K562 (cell line): ENCODE results near the gene DCAKD. TPM values are rescaled to one million over a fixed set of nuclear protein-coding genes. Genes with fewer than 3 reads are reported as not detected.

Experiments
- ATF1 ChIP-seq, 2 experiments: fragments of 450-650 bp in 1 of 2; IDR thresholded peaks; 2 replicates each; pipeline ENCODE4 v1.6.1; 2016; ENCODE audit warnings: missing compliant biosample characterization in 1 of 2, missing genetic modification characterization in 1 of 2
- CTCF ChIP-seq, 3 experiments: IDR thresholded peaks in 2 of 3; conservative IDR thresholded peaks in 1 of 3; 2 replicates each; pipeline ENCODE4 v1.5.1; 2011 to 2012; ENCODE audit warnings: low read length in 3 of 3, mild to moderate bottlenecking in 3 of 3, control low read depth in 2 of 3, improper control_type of control experiment in 1 of 3, inconsistent platforms in 1 of 3, low read depth in 1 of 3, mixed read lengths in 1 of 3, moderate library complexity in 1 of 3; ENCODE audit not compliant: insufficient read depth in 2 of 3
- GATA2 ChIP-seq: sonication (generic); formaldehyde crosslinking; IDR thresholded peaks from 2 replicates; pipeline ENCODE4 v1.4.0; 2020; ENCODE audit warnings: mild to moderate bottlenecking, missing genetic modification reagents
- HMGN3 ChIP-seq: IDR thresholded peaks from 2 replicates; pipeline ENCODE4 v1.6.1; 2011; ENCODE audit warnings: borderline replicate concordance, low read depth, mild to moderate bottlenecking, mixed read lengths, low read length; ENCODE audit not compliant: insufficient read length; ENCODE audit errors: extremely low read depth
- HMGXB4 ChIP-seq: sonication (generic); formaldehyde crosslinking; IDR thresholded peaks from 2 replicates; pipeline ENCODE4 v1.8.1; 2023; ENCODE audit warnings: mild to moderate bottlenecking, missing genetic modification reagents
- IRF2 ChIP-seq: sonication (generic); formaldehyde crosslinking; IDR thresholded peaks from 2 replicates; pipeline ENCODE4 v1.8.1; 2022; ENCODE audit warnings: mild to moderate bottlenecking, missing genetic modification reagents
- KLF16 ChIP-seq: IDR thresholded peaks from 2 replicates; pipeline ENCODE4 v1.6.1; 2016; ENCODE audit warnings: antibody characterized with exemption
- NFIC ChIP-seq: fragments of 450-650 bp; IDR thresholded peaks from 2 replicates; pipeline ENCODE4 v1.6.1; 2017; ENCODE audit warnings: mild to moderate bottlenecking, inconsistent platforms
- POLR2G ChIP-seq: fragments of 200-400 bp; formaldehyde crosslinking; IDR thresholded peaks from 2 replicates; pipeline ENCODE4 v1.6.1; 2017; ENCODE audit warnings: low read depth, mild to moderate bottlenecking, antibody characterized with exemption, low read length, moderate library complexity
- RREB1 ChIP-seq: fragments of 250-450 bp; sonication (Bioruptor Pico); IDR thresholded peaks from 2 replicates; pipeline ENCODE4 v1.4.0; 2020
- SMC3 ChIP-seq: conservative IDR thresholded peaks from 2 replicates; pipeline ENCODE4 v1.6.1; 2011; ENCODE audit warnings: low read depth, low read length, improper control_type of control experiment; ENCODE audit not compliant: insufficient read depth
- TBP ChIP-seq: optimal IDR thresholded peaks from 2 replicates; pipeline ENCODE3; 2011; ENCODE audit warnings: low read depth, low read length, improper control_type of control experiment
- ZBTB11 ChIP-seq, 3 experiments: fragments of 200-800 bp in 1 of 3; fragments of 250-450 bp in 1 of 3; fragments of 450-650 bp in 1 of 3; sonication (Bioruptor Pico) in 1 of 3; sonication (Bioruptor generic) in 1 of 3; formaldehyde crosslinking in 1 of 3; IDR thresholded peaks; 2 replicates each; pipeline versions ENCODE4 v1.6.1 to v1.8.0; 2016 to 2022; ENCODE audit warnings: mild to moderate bottlenecking in 2 of 3, missing genetic modification characterization in 2 of 3, missing compliant biosample characterization in 1 of 3, moderate library complexity in 1 of 3
- polyA plus RNA-seq, 8 experiments: library from polyadenylated mRNA; depleted of rRNA in 4 of 8; stranded (reverse) in 5 of 8; unstranded in 3 of 8; fragments of >200 nt; fragmentation: Nextera tagmentation in 2 of 8; fragmentation: Illumina TruSeq in 1 of 8; extraction: Ambion mirVana in 2 of 8; extraction: Trizol in 1 of 8; gene quantifications; 2 replicates each; pipeline versions ENCODE4 v1.2.1 to v1.2.3, GENCODE V29; 2011 to 2014; ENCODE audit warnings: inconsistent platforms in 1 of 8, missing spikeins in 1 of 8
- total RNA-seq, 7 experiments: library from RNA; depleted of rRNA in 6 of 7; stranded (reverse); fragments of >200 nt in 6 of 7; fragmentation: Illumina TruSeq in 2 of 7; extraction: Trizol in 2 of 7; gene quantifications; 2 replicates each; pipeline versions ENCODE4 v1.2.1 to v1.2.3, GENCODE V29; 2011 to 2021; ENCODE audit warnings: low replicate concordance in 1 of 7

Gene DCAKD
- total and polyA plus RNA-seq, 9 of the 15 experiments (the other 6 are each of a cell fraction or from before 2014, with no cell fraction given): 7.9 to 35.5 (median 21.4) TPM

- peak; percentile 55; the same call in 1 of the 2 replicates for TF ChIP-seq GATA2 (CRISPR knock-in tag)
- peak; percentile 21; the same call in 1 of the 2 replicates for TF ChIP-seq NFIC
- peak; percentile 78 to 92 (median 82) for TF ChIP-seq CTCF (IDR thresholded peaks at IDR 0.05 in 2 of 3, conservative IDR thresholded peaks at IDR 0.05 in 1 of 3; ENCODE audit: insufficient read depth in 2 of 3, low read depth in 1 of 3, low read length in 3 of 3)
- TF ChIP-seq TBP: peak; percentile 32
- TF ChIP-seq KLF16: no peak
- no peak for TF ChIP-seq ATF1 (CRISPR knock-in tag; IDR thresholded peaks at IDR 0.05)
- TF ChIP-seq ATF1 (tag; IDR thresholded peaks at IDR 0.05): peak; percentile 47
- TF ChIP-seq ZBTB11 (CRISPR knock-in tag; IDR thresholded peaks at IDR 0.05): peak in 1 of 3 experiments; percentile 10; a peak in 1 of 6 replicates
- TF ChIP-seq SMC3: peak; percentile 78
- TF ChIP-seq RREB1: 0 out of 2 replicates have a peak, but pooled peaks have one; percentile 14
- peak; percentile 79 for TF ChIP-seq HMGN3
- peak; percentile 88 for TF ChIP-seq HMGXB4 (CRISPR knock-in tag)
- TF ChIP-seq IRF2 (CRISPR knock-in tag): no peak
- peak; percentile 84 for TF ChIP-seq POLR2G
These were observed 29.7 kb downstream of the DCAKD start (continued) for GRCh38 chr17:45021607-45022287.
